Neural progenitor cell (in vitro differentiated cells): ENCODE measurements around the gene NAPSA. TPM values are rescaled to one million over a fixed set of nuclear protein-coding genes. Genes with fewer than 3 reads are reported as not detected.

Experiments used
- DNase-seq: peaks from one replicate; pipeline ENCODE4 v3.0.0-alpha.2; 2016; ENCODE audit warnings: low spot score
- H2AFZ ChIP-seq: fragments of 200-600 bp; sonication (generic); replicated peaks from 2 replicates; pipeline ENCODE4 v1.6.1; 2016; ENCODE audit warnings: antibody characterized with exemption
- H3F3A ChIP-seq: fragments of 200-600 bp; sonication (generic); 2 replicates; pipeline ENCODE4 v1.6.1; 2016; ENCODE audit warnings: antibody characterized with exemption, low read depth
- H3K27ac ChIP-seq: fragments of 200-600 bp; sonication (generic); 2 replicates; pipeline ENCODE4 v1.5.1; 2016; ENCODE audit warnings: mild to moderate bottlenecking
- H3K27me3 ChIP-seq: fragments of 200-600 bp; sonication (generic); 2 replicates; pipeline ENCODE4 v1.6.1; 2016; ENCODE audit warnings: mild to moderate bottlenecking, moderate library complexity
- H3K36me3 ChIP-seq: fragments of 200-600 bp; sonication (generic); 2 replicates; pipeline ENCODE4 v1.5.1; 2016
- H3K4me1 ChIP-seq: fragments of 200-600 bp; sonication (generic); 2 replicates; pipeline ENCODE4 v1.6.1; 2016; ENCODE audit warnings: mixed run types
- H3K4me2 ChIP-seq: fragments of 200-600 bp; sonication (generic); 2 replicates; pipeline ENCODE4 v1.6.1; 2016
- H3K4me3 ChIP-seq: fragments of 200-600 bp; sonication (generic); 2 replicates; pipeline ENCODE4 v1.5.1; 2016
- H3K79me2 ChIP-seq: fragments of 200-600 bp; sonication (generic); 2 replicates; pipeline ENCODE4 v1.6.1; 2016; ENCODE audit warnings: low read depth
- H3K9ac ChIP-seq: fragments of 200-600 bp; sonication (generic); 2 replicates; pipeline ENCODE4 v1.6.1; 2016
- H3K9me3 ChIP-seq: fragments of 200-600 bp; sonication (generic); 2 replicates; pipeline ENCODE4 v1.5.1; 2016; ENCODE audit warnings: low read depth
- H4K20me1 ChIP-seq: fragments of 200-600 bp; sonication (generic); 2 replicates; pipeline ENCODE4 v1.6.1; 2016; ENCODE audit warnings: low read depth
- H3K27ac Mint-ChIP-seq: 3 replicates; pipeline ENCODE4 v1.8.0; 2021; ENCODE audit warnings: mixed read lengths
- H3K27me3 Mint-ChIP-seq: 2 replicates; pipeline ENCODE4 v1.8.0; 2022; ENCODE audit warnings: low read depth, mild to moderate bottlenecking, inconsistent platforms, moderate library complexity, mixed read lengths; ENCODE audit not compliant: insufficient read depth
- H3K36me3 Mint-ChIP-seq: 3 replicates; pipeline ENCODE4 v1.8.0; 2021; ENCODE audit warnings: mixed read lengths
- H3K4me1 Mint-ChIP-seq: 3 replicates; pipeline ENCODE4 v1.8.0; 2021; ENCODE audit warnings: mixed read lengths
- H3K4me3 Mint-ChIP-seq: 3 replicates; pipeline ENCODE4 v1.8.0; 2021; ENCODE audit warnings: mild to moderate bottlenecking, moderate library complexity, mixed read lengths
- H3K9me3 Mint-ChIP-seq: 3 replicates; pipeline ENCODE4 v1.8.0; 2020; ENCODE audit warnings: mixed read lengths
- CTCF ChIP-seq: fragments of 200-600 bp; sonication (generic); IDR thresholded peaks from 2 replicates; pipeline ENCODE4 v1.5.1; 2017; ENCODE audit warnings: antibody characterized with exemption, mild to moderate bottlenecking
- EZH2 ChIP-seq: fragments of 200-600 bp; sonication (generic); IDR thresholded peaks from 2 replicates; pipeline ENCODE4 v1.6.1; 2017; ENCODE audit warnings: antibody characterized with exemption, mild to moderate bottlenecking, moderate library complexity
- EZH2phosphoT487 ChIP-seq: fragments of 200-600 bp; sonication (generic); IDR thresholded peaks from 2 replicates; pipeline ENCODE4 v1.6.1; 2017; ENCODE audit warnings: antibody characterized with exemption
- total RNA-seq: library from RNA; depleted of rRNA; stranded (reverse); fragments of >200 nt; gene quantifications from 2 replicates; pipeline ENCODE4 v1.2.3, GENCODE V29; 2015; ENCODE audit warnings: low replicate concordance

NAPSA gene
- total RNA-seq, 1 donor from 2014 or later, result 0.11 TPM

GRCh38 chr19:50378863-50379236 lies 13.4 kb upstream of the NAPSA start:
- H3K36me3 ChIP-seq, result no peaks in the 10 kb centered on the region
- no peaks in the 10 kb centered on the region for H3K27me3 ChIP-seq
- no peak overlapping the region for H3K4me3 ChIP-seq
- H3K27ac ChIP-seq, result no peak overlapping the region
- peaks cover 12% of the 10 kb centered on the region for H3K4me1 Mint-ChIP-seq
- peaks cover 26% of the 10 kb centered on the region for H3F3A ChIP-seq
- H3K4me2 ChIP-seq, result no peak overlapping the region
- H3K27me3 Mint-ChIP-seq, result peaks cover 11% of the 10 kb centered on the region
- no peaks in the 10 kb centered on the region for H3K9me3 ChIP-seq
- no peak overlapping the region for H2AFZ ChIP-seq
- TF ChIP-seq EZH2, result no peak
- no peak for TF ChIP-seq EZH2phosphoT487
- TF ChIP-seq CTCF, result no peak
- no peaks in the 10 kb centered on the region for H3K79me2 ChIP-seq
- H4K20me1 ChIP-seq, result no peaks in the 10 kb centered on the region
- H3K9me3 Mint-ChIP-seq, result no peaks in the 10 kb centered on the region
- peaks cover 22% of the 10 kb centered on the region for H3K36me3 Mint-ChIP-seq
- H3K4me1 ChIP-seq, result no peaks in the 10 kb centered on the region
- no peak overlapping the region for H3K27ac Mint-ChIP-seq
- H3K4me3 Mint-ChIP-seq, result peak overlapping the region; percentile 9
- DNase-seq, result no peak
- no peak overlapping the region for H3K9ac ChIP-seq

DNA sequence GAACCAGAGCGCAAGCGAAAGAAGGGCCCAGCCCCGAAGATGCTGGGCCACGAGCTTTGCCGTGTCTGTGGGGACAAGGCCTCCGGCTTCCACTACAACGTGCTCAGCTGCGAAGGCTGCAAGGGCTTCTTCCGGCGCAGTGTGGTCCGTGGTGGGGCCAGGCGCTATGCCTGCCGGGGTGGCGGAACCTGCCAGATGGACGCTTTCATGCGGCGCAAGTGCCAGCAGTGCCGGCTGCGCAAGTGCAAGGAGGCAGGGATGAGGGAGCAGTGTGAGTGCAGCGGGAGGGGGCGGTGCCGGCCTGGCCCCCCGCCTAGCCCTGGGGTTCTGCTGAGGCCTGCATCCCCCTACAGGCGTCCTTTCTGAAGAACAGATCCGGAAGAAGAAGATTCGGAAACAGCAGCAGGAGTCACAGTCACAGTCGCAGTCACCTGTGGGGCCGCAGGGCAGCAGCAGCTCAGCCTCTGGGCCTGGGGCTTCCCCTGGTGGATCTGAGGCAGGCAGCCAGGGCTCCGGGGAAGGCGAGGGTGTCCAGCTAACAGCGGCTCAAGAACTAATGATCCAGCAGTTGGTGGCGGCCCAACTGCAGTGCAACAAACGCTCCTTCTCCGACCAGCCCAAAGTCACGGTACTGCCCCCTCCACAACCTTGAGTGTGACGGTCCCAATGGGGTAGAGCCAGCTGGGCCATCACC lies 12.9 kb upstream of the NAPSA start:
- H3K79me2 ChIP-seq, result no peaks in the 10 kb centered on the region
- H3K9ac ChIP-seq, result no peak overlapping the region
- DNase-seq, result no peak
- TF ChIP-seq CTCF (no peak), EZH2phosphoT487 (no peak)
- Mint-ChIP-seq H3K9me3 (no peaks in the 10 kb centered on the region), H3K36me3 (peaks cover 22% of the 10 kb centered on the region), H3K27me3 (peaks cover 7% of the 10 kb centered on the region), H3K27ac (no peak overlapping the region), H3K4me3 (peak overlapping the region; percentile 99), H3K4me1 (peaks cover 6% of the 10 kb centered on the region)
- H3K27me3 ChIP-seq, result no peaks in the 10 kb centered on the region
- no peaks in the 10 kb centered on the region for H4K20me1 ChIP-seq
- no peak overlapping the region for H3K4me3 ChIP-seq
- H3K4me1 ChIP-seq, result no peaks in the 10 kb centered on the region
- H3K4me2 ChIP-seq, result no peak overlapping the region
- no peak overlapping the region for H2AFZ ChIP-seq
- H3F3A ChIP-seq, result peaks cover 21% of the 10 kb centered on the region
- H3K9me3 ChIP-seq, result no peaks in the 10 kb centered on the region
- H3K36me3 ChIP-seq, result no peaks in the 10 kb centered on the region
- no peak overlapping the region for H3K27ac ChIP-seq

DNA sequence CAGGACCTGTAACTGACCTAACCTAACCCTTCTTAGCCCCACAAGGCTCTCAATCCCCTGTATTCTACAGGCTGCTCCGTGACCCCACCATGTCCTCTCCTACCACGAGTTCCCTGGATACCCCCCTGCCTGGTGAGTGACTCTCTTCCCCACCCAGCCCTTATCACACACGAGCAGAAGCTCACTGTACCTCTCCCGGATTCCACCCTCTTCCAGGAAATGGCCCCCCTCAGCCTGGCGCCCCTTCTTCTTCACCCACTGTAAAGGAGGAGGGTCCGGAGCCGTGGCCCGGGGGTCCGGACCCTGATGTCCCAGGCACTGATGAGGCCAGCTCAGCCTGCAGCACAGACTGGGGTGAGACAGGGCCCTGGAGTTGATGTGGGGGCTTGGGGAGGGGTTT lies 12.1 kb upstream of the NAPSA start:
- no peak overlapping the region for H3K9ac ChIP-seq
- H3F3A ChIP-seq, result peaks cover 17% of the 10 kb centered on the region
- peaks cover 4% of the 10 kb centered on the region for H3K4me1 Mint-ChIP-seq
- no peaks in the 10 kb centered on the region for H3K27me3 ChIP-seq
- TF ChIP-seq EZH2 (no peak), EZH2phosphoT487 (no peak), CTCF (no peak)
- no peak overlapping the region for H2AFZ ChIP-seq
- H3K9me3 Mint-ChIP-seq, result no peaks in the 10 kb centered on the region
- no peaks in the 10 kb centered on the region for H3K36me3 ChIP-seq
- no peak overlapping the region for H3K27ac ChIP-seq
- H3K4me3 Mint-ChIP-seq, result peak overlapping the region; percentile 99
- H3K27me3 Mint-ChIP-seq, result peaks cover 4% of the 10 kb centered on the region
- no peak overlapping the region for H3K27ac Mint-ChIP-seq
- no peaks in the 10 kb centered on the region for H3K4me1 ChIP-seq
- H3K79me2 ChIP-seq, result no peaks in the 10 kb centered on the region
- no peaks in the 10 kb centered on the region for H3K9me3 ChIP-seq
- no peak overlapping the region for H3K4me2 ChIP-seq
- H4K20me1 ChIP-seq, result no peaks in the 10 kb centered on the region
- H3K4me3 ChIP-seq, result no peak overlapping the region
- H3K36me3 Mint-ChIP-seq, result peaks cover 22% of the 10 kb centered on the region
- DNase-seq, result no peak
